GM21447 (cell line): ENCODE measurements around the gene SGPP2.
"Not testable (repeated sequence)": the region's sequence is repeated elsewhere in the genome, so short reads cannot be mapped to it uniquely, and the experiment has no call there.

ENCODE experiments used
- ATAC-seq: cut with Tn5 transposase; IDR thresholded peaks from one replicate; pipeline ENCODE4 v1.9.1; 2021; ENCODE audit not compliant: unreplicated experiment

Gene SGPP2

DNA sequence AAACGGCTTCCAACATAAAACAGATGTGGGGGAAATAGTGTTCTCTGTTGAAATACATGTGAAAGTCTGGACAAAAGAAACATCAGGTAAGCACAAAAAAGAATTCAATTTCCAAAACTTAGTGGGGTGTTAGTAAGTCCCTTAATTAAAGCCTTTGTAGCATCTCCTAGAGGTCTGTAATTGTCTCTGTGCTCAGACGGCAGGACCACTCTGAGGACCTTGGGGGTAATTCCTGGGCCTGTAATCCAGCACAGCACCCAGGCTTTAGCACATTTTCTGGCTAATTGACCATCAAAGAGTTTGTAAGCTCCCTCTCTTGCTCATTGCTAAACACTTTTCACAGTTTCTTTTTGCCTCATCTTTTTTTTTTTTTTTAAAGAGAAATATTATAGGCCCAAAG, 151.3 kb downstream of the SGPP2 start:
- ATAC-seq, result no peak

DNA sequence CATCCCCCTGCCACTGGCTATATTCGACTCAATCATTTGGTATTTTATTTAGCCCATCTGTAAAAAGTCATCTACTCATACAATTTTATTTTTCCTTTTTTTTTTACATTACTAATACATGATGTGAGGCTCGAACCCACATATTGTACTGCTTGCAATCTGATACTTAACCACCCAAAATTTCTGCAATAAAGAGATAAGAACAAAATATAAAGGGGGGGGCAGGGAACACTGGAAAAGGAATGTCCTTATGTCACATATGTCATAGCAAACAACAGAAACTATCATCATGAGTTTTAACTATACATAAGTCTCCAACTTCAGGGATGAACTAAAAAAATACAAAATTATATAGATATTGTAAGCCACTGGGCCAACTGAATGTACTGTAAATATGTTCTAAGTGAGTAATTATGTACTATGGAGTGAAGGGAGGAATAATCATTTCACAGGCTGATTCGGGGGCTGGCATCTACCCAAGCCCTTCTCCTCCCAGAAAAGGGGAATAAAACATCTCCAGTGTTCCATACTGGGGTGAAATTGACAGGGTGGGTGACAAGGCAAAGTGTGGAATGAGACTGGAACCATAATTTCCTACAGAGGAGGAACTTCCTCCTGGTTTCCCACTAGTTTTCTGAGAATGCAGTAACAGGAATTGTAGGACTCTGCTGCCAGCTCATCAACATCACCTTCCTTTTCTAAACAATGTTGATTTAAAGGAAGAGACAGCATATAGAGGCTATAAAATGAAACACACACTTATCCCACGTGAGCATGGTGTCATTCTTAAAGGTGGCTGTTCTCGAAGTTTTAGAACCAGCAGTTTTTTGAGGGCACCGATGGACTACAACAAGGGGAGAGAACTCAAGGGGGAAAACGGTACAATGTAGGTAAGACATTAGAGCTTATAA, 152.1 kb downstream of the SGPP2 start:
- ATAC-seq, result no peak

DNA sequence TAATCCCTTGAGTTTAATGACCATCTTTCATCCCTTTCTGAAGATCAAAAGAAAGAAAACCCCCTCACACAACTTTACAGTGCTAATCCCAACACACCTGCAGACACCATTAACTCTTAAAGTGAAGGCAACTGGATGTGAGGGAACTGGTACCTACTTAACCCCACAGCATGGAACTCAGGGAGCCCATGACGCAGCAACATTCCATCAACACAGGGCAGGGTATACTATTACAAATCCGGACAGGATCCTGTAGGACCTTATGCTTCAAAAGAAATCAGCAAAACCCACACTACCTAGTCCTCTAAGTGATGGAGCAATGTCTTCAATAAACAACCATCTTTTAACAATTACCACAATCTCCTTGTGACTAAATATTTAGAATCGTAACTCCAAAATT, 153.0 kb downstream of the SGPP2 start:
- ATAC-seq, result no peak

DNA sequence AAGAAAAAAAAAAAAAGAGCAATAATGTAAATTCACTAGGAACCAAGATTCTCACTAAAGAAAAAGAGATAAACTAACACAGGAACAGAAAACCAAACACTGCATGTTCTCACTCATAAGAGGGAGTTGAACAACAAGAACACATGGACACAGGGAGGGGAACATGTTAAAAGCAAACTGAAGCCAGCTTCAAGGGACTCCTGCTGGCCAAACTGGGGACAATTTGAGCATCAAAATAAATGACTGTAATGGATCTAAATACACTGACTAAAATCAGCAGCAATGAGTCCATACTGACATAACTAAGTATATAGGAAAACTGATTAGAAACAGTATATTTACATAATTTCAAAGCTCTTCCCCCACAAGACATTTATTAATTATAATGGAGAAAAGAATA, 158.6 kb downstream of the SGPP2 start:
- ATAC-seq, result no peak

DNA sequence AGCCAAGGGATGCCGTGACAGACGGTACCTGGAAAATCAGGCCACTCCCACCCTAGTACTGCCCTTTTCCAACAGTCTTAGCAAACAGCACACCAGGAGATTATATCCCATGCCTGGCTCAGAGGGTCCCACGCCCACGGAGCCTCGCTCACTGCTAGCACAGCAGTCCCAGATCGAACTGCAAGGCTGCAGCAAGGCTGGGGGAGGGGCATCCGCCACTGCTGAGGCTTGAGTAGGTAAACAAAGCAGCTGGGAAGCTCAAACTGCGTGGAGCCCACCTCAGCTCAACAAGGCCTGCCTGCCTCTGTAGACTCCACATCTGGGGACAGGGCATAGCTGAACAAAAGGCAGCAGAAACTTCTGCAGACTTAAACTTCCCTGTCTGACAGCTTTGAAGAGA, 160.2 kb downstream of the SGPP2 start:
- ATAC-seq, result not testable (repeated sequence)

DNA sequence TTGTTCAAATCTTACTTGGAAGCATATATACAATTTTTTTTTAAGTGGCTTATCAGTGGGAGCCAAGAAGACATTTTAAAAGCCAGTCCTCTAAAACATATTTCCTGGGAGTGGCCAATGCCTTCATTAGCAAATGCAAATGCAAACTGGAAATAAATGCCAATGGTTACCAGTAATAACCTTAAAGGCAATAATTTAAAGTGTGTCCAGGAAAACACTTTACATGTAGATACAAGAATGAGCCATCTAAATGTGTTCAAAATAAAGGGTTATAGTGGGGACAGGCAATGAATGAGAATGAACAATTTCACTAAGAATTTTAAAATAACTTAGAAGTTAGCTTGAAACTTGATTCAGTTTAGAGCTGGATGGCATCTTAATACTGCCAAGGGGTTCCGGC, 167.3 kb downstream of the SGPP2 start:
- no peak for ATAC-seq

DNA sequence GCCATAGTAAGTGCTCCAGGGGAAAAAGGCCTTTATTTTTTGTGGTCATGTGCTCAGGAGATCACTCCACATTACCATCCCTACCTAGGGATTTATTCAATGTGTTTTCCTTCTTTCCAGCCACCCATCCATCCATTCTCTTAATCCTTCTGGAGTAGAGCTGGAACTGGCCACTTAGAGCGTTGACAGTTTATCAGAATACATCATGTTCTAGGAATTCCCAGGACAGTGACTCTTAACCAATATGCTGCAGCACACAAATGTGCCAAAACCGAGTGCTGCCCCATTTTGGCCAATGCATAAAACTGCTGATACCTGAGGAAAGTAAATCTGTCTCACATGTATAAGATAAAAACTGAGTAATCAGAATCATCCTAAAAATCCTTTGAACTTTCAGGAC, 167.8 kb downstream of the SGPP2 start:
- ATAC-seq, result no peak

DNA sequence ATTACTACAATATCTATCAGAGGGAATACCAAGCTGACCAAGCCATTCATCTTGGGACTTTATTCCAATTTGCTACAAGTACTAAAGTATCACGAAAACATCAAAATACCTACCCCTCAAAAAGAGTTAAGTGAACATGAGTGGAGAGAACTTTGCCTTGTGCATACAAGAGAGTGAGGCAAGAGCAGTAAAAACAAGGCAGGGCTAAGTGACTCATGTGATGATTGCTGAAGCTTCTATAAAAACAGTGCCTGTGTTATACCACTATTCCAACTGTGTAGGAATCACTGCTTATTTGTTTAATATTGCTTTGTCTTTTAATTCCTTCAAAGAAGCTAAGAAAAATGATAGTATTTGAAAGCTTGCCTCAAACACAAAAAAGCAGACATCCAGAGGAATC, 170.3 kb downstream of the SGPP2 start:
- ATAC-seq, result no peak

DNA sequence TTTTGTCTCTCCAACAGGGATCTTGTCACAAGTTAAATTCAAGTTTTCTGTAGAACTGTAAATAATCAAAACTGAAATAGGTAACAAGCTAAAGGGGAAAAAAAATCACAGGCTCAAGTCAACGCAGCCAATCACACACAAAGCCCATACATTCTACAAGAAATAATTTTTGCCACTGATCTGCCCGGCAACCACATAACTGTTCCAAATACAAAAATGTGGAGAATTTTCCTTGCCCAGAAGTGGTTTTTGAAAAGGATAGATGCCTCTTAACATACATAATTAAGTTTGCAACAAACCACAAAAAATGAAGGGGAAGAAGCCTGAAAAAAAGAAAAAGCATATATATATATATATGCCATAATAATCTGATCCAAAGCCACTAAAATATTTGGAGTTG, 171.2 kb downstream of the SGPP2 start:
- ATAC-seq, result no peak

DNA sequence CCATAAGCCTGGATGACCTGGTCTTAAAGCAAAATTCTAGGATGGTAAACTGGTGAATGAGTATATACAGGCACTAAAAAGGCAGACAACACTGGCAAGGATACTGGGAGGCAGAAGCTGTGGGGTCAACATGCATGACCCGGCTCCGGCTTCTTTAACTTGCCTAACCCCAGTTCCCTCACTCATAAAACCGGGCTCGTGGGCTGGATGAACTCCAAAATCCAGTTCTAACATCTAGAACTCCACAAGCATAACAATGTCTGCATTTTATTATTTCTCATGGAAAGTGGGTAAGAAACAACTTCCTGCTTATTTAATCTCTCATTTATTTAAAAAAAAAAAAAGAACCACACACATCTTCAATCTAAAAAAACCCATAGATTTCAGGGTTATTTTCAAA, 174.3 kb downstream of the SGPP2 start:
- no peak for ATAC-seq

DNA sequence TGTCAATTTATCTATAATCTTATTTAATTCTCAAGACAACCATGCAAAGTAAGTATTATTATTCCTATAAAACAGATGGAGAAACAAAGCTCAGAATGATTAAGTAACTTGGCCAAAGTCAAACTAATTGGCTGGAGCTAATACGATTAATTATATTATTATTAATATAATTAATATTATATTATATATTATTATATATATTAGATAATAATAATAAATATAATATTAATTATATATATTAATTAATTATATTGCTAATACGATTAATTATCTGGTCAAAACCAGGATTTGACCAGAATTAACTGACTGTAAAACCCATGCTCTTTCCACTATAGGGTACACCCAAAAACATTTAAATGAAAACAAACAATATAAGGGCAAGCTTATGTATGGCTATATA, 179.2 kb downstream of the SGPP2 start:
- ATAC-seq, result no peak

DNA sequence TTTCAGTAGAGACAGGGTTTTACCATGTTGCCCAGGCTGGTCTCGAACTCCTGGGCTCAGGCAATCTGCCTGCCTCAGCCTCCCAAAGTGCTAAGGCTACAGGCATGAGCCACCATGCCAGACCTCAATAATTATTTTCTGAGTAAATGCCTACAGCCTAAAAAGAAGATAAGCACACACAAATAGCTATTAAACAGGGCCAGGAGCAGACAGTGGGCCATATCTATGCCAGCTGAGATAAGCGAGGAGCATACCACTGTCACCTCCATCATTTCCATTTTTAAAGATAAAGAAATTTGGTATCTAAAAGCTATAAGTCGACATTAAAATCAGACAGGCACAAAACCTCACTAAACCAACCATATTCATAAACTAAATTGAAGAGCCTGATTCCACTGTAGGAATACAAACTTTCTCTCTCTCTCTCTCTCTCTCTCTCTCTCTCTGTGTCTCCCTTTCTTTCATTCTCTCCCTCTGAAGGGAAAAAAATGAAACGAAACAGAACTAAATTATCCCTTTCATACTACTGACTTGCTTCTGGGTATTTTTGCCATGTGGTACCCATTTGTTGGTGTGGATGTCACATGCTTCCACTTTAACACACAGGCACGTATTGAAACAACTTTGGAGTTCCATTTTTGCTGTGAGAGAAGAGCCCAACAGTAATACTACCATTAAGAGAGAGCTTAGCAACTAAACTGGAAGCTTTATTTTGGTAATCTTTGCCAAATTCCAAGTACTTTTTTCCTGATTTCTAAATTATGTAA, 180.6 kb downstream of the SGPP2 start:
- no peak for ATAC-seq

DNA sequence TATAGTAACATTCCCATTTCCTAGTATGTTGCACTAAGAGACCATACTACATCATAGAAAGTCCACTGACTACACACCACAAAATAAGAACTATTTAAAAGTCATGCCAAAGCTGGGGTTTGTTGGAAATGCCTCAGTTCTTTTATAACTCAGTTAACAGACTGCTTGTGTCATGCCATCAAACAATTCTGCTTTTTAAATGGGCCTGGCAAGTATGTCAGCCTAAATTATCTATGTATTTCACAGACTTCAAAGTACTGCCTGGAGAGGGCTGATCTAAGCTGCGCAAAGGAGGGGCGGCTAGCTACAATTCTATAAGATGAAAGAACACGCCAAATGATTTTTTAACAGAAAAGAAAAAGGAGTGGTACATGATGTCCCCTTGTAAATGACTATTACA, 182.0 kb downstream of the SGPP2 start:
- ATAC-seq, result no peak

DNA sequence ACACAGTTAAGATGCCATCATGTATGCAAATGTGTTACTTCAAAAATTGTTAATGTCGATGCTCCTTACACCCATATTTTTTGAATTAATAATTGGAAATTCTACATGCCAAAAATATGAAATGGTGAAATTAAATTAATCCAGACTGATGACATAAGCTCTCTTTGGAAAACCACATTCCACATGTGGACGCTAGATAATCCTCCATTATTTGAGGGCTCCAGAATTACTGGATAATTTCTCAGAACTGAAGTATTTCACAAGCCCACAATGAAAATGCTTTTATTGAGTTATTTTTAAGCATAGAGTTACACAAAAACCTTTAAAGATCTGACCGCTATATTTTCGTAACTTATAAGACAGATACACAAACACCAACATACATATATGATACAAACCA, 183.7 kb downstream of the SGPP2 start:
- no peak for ATAC-seq

DNA sequence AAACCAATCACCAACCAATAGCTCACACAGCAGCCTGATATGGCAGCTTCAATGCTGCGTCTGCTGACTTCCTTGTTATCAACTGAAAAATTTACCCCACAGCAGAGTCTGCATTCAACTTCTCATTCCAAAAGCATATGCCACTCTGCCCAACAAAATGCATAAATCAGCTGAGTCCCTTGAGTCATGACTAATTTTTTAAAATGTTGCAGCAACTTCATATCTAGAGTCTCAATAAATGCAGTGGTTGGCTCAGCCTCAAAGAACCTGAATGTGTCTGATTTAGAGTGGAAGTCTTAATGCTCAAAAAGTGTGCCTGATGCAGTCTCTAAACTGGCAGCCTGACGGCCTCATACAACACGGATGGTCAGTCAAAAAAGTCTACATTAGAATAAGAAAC, 185.0 kb downstream of the SGPP2 start:
- no peak for ATAC-seq
